GM18526 (cell line): ENCODE results near the gene TUT7.

Source experiments
- POLR2A ChIP-seq: IDR thresholded peaks from 3 replicates; pipeline ENCODE4 v1.6.1; 2011; ENCODE audit not compliant: insufficient read length; ENCODE audit errors: extremely low read depth

The TUT7 gene

DNA sequence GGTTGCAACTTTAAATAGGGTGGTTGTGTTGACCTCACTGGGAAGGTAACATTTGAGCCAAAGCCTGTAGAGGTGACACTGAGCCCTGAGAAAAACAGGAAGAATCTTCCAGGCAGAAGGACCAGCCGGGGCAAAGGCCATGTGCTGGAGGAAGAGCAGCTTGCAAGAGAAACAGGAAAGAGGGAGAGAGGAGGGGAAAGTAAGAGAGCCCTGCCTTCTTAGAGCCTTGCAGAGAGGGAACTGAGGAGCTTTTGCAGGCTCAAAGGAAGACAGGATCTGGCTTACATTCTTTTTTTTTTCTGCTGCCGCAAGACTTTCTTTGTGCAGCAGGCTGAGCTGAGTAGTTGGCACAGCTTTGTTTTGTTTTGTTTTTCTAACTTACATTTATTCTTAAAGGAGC is 112.1 kb downstream of the TUT7 start:
- no peak for TF ChIP-seq POLR2A

- no peak for TF ChIP-seq POLR2A
Measured at GRCh38 chr9:86241216-86241615, 113.0 kb downstream of the TUT7 start.

DNA sequence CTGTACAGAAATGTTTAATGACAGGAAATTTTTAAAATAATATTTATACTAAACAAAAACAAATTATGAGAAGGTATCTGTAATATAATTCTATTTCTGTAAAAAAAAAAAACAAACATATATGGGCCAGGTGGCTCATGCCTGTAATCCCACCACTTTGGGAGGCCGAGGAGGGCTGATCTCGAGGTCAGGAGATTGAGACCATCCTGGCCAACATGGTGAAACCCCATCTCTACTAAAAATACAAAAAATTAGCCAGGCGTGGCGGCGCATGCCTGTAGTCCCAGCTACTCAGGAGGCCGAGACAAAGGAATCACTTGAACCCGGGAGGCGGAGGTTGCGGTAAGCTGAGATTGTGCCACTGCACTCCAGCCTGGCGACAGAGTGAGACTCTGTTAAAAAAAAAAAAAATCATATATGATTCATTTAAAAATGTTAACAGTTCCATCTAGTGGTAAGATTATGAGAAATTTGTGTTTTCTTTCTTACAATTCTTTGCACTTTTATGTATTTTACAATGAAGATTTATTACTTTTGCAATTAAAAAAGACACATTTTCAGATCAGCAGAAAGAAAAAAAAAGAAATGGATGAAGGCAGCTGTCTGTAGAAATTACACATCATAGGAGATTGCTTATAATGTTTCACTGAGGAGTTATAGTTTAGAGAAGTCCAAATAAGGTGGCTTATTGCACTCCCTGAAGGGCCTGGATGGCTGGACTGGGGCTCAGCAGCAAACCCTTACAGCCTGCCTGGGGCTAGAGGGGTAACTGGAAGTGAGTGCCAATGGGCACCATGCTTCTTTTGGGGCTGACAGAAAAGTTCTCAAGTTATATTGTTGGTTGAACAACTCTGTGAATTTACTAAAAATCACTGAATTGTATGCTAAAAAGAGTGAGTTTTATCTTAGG is 115.1 kb downstream of the TUT7 start:
- TF ChIP-seq POLR2A, result no peak
